A549 (cell line): ENCODE data around the gene JAG2.

ENCODE experiments used
- CHD4 ChIP-seq: fragments of 200-600 bp; sonication (generic); IDR thresholded peaks from 2 replicates; pipeline ENCODE4 v1.6.1; 2016; ENCODE audit warnings: antibody characterized with exemption, mild to moderate bottlenecking, borderline replicate concordance
- CTCF ChIP-seq: fragments of >200 bp; sonication (Bioruptor Twin); formaldehyde crosslinking; IDR thresholded peaks from 3 replicates; pipeline ENCODE4 v1.5.1; 2016
- ESRRA ChIP-seq: fragments of 150-350 bp; IDR thresholded peaks from 2 replicates; pipeline ENCODE4 v1.6.1; 2014; ENCODE audit warnings: mild to moderate bottlenecking, low read length, borderline replicate concordance
- JUNB ChIP-seq: fragments of >200 bp; sonication (Bioruptor Twin); formaldehyde crosslinking; IDR thresholded peaks from 2 replicates; pipeline ENCODE4 v1.6.1; 2016
- KDM1A ChIP-seq: fragments of 200-600 bp; sonication (generic); IDR thresholded peaks from 2 replicates; pipeline ENCODE4 v1.6.1; 2016; ENCODE audit warnings: low read depth, mild to moderate bottlenecking
- MAZ ChIP-seq: fragments of 150-350 bp; IDR thresholded peaks from 2 replicates; pipeline ENCODE4 v1.6.1; 2014; ENCODE audit warnings: antibody characterized with exemption, low read depth, low read length, borderline replicate concordance
- MYC ChIP-seq: IDR thresholded peaks from 2 replicates; pipeline ENCODE4 v1.6.1; 2012; ENCODE audit warnings: mild to moderate bottlenecking, inconsistent platforms, low read length, improper control_type of control experiment, borderline replicate concordance
- POLR2A ChIP-seq: IDR thresholded peaks from 2 replicates; pipeline ENCODE4 v1.6.1; 2012; ENCODE audit warnings: mild to moderate bottlenecking, low read length
- RFX5 ChIP-seq: fragments of 450-650 bp; IDR thresholded peaks from 2 replicates; pipeline ENCODE4 v1.7.1; 2014; ENCODE audit warnings: antibody characterized with exemption, mild to moderate bottlenecking, moderate library complexity
- SMC3 ChIP-seq: fragments of >200 bp; sonication (Bioruptor Twin); formaldehyde crosslinking; IDR thresholded peaks from 3 replicates; pipeline ENCODE4 v1.6.1; 2018; ENCODE audit warnings: inconsistent platforms

- TF ChIP-seq CTCF (no peak), ESRRA (no peak), JUNB (no peak), RFX5 (no peak), MAZ (no peak), POLR2A (no peak), MYC (no peak), KDM1A (no peak), SMC3 (no peak), CHD4 (no peak)
Observed at GRCh38 chr14:105198588-105198987, 30.0 kb upstream of the JAG2 start.
